KMS-11 (cell line): ENCODE data around the gene ARMH2.

Experiments used
- H2AFZ ChIP-seq: fragments of 200-600 bp; sonication (generic); 2 replicates; pipeline ENCODE4 v1.6.1; 2016; ENCODE audit warnings: antibody characterized with exemption, mixed run types, low read depth
- H3K27ac ChIP-seq: fragments of 200-600 bp; sonication (generic); 2 replicates; pipeline ENCODE4 v1.6.1; 2016; ENCODE audit warnings: mild to moderate bottlenecking, mixed run types
- H3K27me3 ChIP-seq: fragments of 200-600 bp; sonication (generic); 2 replicates; pipeline ENCODE4 v1.6.1; 2017; ENCODE audit warnings: mild to moderate bottlenecking, low read depth, mixed run types, moderate library complexity; ENCODE audit not compliant: insufficient read depth
- H3K36me3 ChIP-seq: fragments of 200-600 bp; sonication (generic); 2 replicates; pipeline ENCODE4 v1.6.1; 2017; ENCODE audit warnings: mild to moderate bottlenecking, mixed run types; ENCODE audit not compliant: insufficient read depth
- H3K4me1 ChIP-seq: fragments of 200-600 bp; sonication (generic); 2 replicates; pipeline ENCODE4 v1.6.1; 2016; ENCODE audit warnings: mild to moderate bottlenecking, low read depth, mixed run types; ENCODE audit not compliant: poor library complexity, severe bottlenecking
- H3K4me2 ChIP-seq: fragments of 200-600 bp; sonication (generic); 2 replicates; pipeline ENCODE4 v1.7.0; 2016; ENCODE audit warnings: mild to moderate bottlenecking, mixed run types
- H3K4me3 ChIP-seq: fragments of 200-600 bp; sonication (generic); IDR thresholded peaks from 2 replicates; pipeline ENCODE4 v1.6.1; 2017; ENCODE audit warnings: low read depth, low read length, mixed read lengths; ENCODE audit not compliant: insufficient read depth
- H3K79me2 ChIP-seq: fragments of 200-600 bp; sonication (generic); 2 replicates; pipeline ENCODE4 v1.6.1; 2016; ENCODE audit warnings: low read depth, mixed run types; ENCODE audit not compliant: insufficient read depth
- H3K9ac ChIP-seq: fragments of 200-600 bp; sonication (generic); 2 replicates; pipeline ENCODE4 v1.6.1; 2016; ENCODE audit warnings: mild to moderate bottlenecking, mixed run types
- H4K20me1 ChIP-seq: fragments of 200-600 bp; sonication (generic); 2 replicates; pipeline ENCODE4 v1.6.1; 2016; ENCODE audit warnings: mild to moderate bottlenecking, mixed run types; ENCODE audit not compliant: insufficient read depth
- CTCF ChIP-seq: fragments of 200-600 bp; sonication (generic); conservative IDR thresholded peaks from 2 replicates; pipeline ENCODE4 v1.6.1; 2017; ENCODE audit warnings: low read depth, mild to moderate bottlenecking, antibody characterized with exemption, low read length, moderate library complexity, mixed read lengths

ARMH2 gene

GRCh38 chr6:24799541-24799915 is 811 bp upstream of the ARMH2 start:
- Histone ChIP-seq H3K79me2 (no peaks in the 10 kb centered on the region), H3K9ac (no peak overlapping the region), H3K4me3 (no peak overlapping the region), H3K4me1 (no peaks in the 10 kb centered on the region), H2AFZ (no peak overlapping the region), H3K27me3 (no peaks in the 10 kb centered on the region), H3K36me3 (no peaks in the 10 kb centered on the region), H3K27ac (no peak overlapping the region), H4K20me1 (no peaks in the 10 kb centered on the region), H3K4me2 (no peak overlapping the region)
- no peak for TF ChIP-seq CTCF

- H2AFZ ChIP-seq: no peak overlapping the region
- no peaks in the 10 kb centered on the region for H3K79me2 ChIP-seq
- no peak overlapping the region for H3K4me2 ChIP-seq
- H3K36me3 ChIP-seq: no peaks in the 10 kb centered on the region
- H3K4me3 ChIP-seq: no peak overlapping the region
- H3K4me1 ChIP-seq: no peaks in the 10 kb centered on the region
- H3K9ac ChIP-seq: no peak overlapping the region
- no peaks in the 10 kb centered on the region for H3K27me3 ChIP-seq
- no peak overlapping the region for H3K27ac ChIP-seq
- no peaks in the 10 kb centered on the region for H4K20me1 ChIP-seq
- TF ChIP-seq CTCF: no peak
Measured at GRCh38 chr6:24797596-24798216, 1.0 kb downstream of the ARMH2 start.

- no peaks in the 10 kb centered on the region for H4K20me1 ChIP-seq
- H3K27ac ChIP-seq: no peak overlapping the region
- no peak overlapping the region for H2AFZ ChIP-seq
- H3K4me1 ChIP-seq: no peaks in the 10 kb centered on the region
- H3K36me3 ChIP-seq: no peaks in the 10 kb centered on the region
- no peaks in the 10 kb centered on the region for H3K27me3 ChIP-seq
- no peak overlapping the region for H3K4me3 ChIP-seq
- H3K9ac ChIP-seq: no peak overlapping the region
- no peak overlapping the region for H3K4me2 ChIP-seq
- H3K79me2 ChIP-seq: no peaks in the 10 kb centered on the region
- TF ChIP-seq CTCF: no peak
Measured at GRCh38 chr6:24796616-24797290, 2.0 kb downstream of the ARMH2 start.

GRCh38 chr6:24795106-24795505 is 3.6 kb downstream of the ARMH2 start:
- Histone ChIP-seq H3K4me3 (no peak overlapping the region), H3K4me1 (no peaks in the 10 kb centered on the region), H2AFZ (no peak overlapping the region), H4K20me1 (no peaks in the 10 kb centered on the region), H3K27ac (no peak overlapping the region), H3K9ac (no peak overlapping the region), H3K27me3 (no peaks in the 10 kb centered on the region), H3K4me2 (no peak overlapping the region), H3K79me2 (no peaks in the 10 kb centered on the region), H3K36me3 (no peaks in the 10 kb centered on the region)
- no peak for TF ChIP-seq CTCF
